Neural cell (in vitro differentiated cells): ENCODE measurements around the gene ATN1. TPM values are rescaled to one million over a fixed set of nuclear protein-coding genes. Genes with fewer than 3 reads are reported as not detected.

Source experiments
- H2AFZ ChIP-seq: fragments of 200-600, 300-800 bp; sonication (generic), shearing (Covaris generic); 2 replicates; pipeline ENCODE4 v1.6.0; 2014; ENCODE audit warnings: low read depth, mild to moderate bottlenecking, antibody characterized with exemption, low read length, moderate library complexity
- H3F3A ChIP-seq: fragments of 200-600 bp; shearing (Covaris generic); 2 replicates; pipeline ENCODE4 v1.6.1; 2016; ENCODE audit warnings: mild to moderate bottlenecking, moderate library complexity, mixed read lengths, antibody characterized with exemption, low read length; ENCODE audit not compliant: insufficient read depth, poor library complexity, severe bottlenecking
- H3K27ac ChIP-seq: fragments of 200-600, 300-800 bp; sonication (generic), shearing (Covaris generic); 2 replicates; pipeline ENCODE4 v1.5.1; 2014; ENCODE audit warnings: mild to moderate bottlenecking, low read length, moderate library complexity
- H3K27me3 ChIP-seq: fragments of 300-800, 200-600 bp; sonication (generic), shearing (Covaris generic); 2 replicates; pipeline ENCODE4 v1.6.0; 2014; ENCODE audit warnings: mild to moderate bottlenecking, low read depth, low read length, moderate library complexity; ENCODE audit not compliant: insufficient read depth
- H3K36me3 ChIP-seq: fragments of 300-800, 200-600 bp; sonication (generic), shearing (Covaris generic); 2 replicates; pipeline ENCODE4 v1.5.1; 2014; ENCODE audit warnings: mild to moderate bottlenecking, antibody characterized with exemption, low read length, moderate library complexity; ENCODE audit not compliant: insufficient read depth
- H3K4me2 ChIP-seq: fragments of 300-800, 200-600 bp; sonication (generic), shearing (Covaris generic); 2 replicates; pipeline ENCODE4 v1.6.0; 2014; ENCODE audit warnings: mild to moderate bottlenecking, low read length
- H3K4me3 ChIP-seq: fragments of 300-800, 200-600 bp; sonication (generic), shearing (Covaris generic); 2 replicates; pipeline ENCODE4 v1.5.1; 2014; ENCODE audit warnings: mild to moderate bottlenecking, low read length, moderate library complexity
- H3K79me2 ChIP-seq: fragments of 200-600 bp; shearing (Covaris generic); replicated peaks from 2 replicates; pipeline ENCODE4 v1.6.0; 2014; ENCODE audit warnings: mild to moderate bottlenecking, low read length, moderate library complexity; ENCODE audit not compliant: insufficient read depth
- H3K9ac ChIP-seq: fragments of 300-800, 200-600 bp; sonication (generic), shearing (Covaris generic); 2 replicates; pipeline ENCODE4 v1.6.1; 2016; ENCODE audit warnings: mild to moderate bottlenecking, low read length, mixed read lengths
- H3K9me2 ChIP-seq: fragments of 200-600 bp; shearing (Covaris generic); 2 replicates; pipeline ENCODE4 v1.6.1; 2016; ENCODE audit warnings: mild to moderate bottlenecking, low read length, mixed read lengths; ENCODE audit not compliant: insufficient read depth
- H3K9me3 ChIP-seq: fragments of 200-600, 300-800 bp; sonication (generic), shearing (Covaris generic); 2 replicates; pipeline ENCODE4 v1.6.1; 2016; ENCODE audit warnings: mild to moderate bottlenecking, mixed run types, low read length, moderate library complexity, mixed read lengths
- H4K20me1 ChIP-seq: fragments of 200-600 bp; shearing (Covaris generic); 2 replicates; pipeline ENCODE4 v1.6.1; 2016; ENCODE audit warnings: mild to moderate bottlenecking, mixed run types; ENCODE audit not compliant: insufficient read depth
- CTCF ChIP-seq: fragments of 450-650 bp; IDR thresholded peaks from 2 replicates; pipeline ENCODE4 v1.5.1; 2014; ENCODE audit warnings: antibody characterized with exemption, mild to moderate bottlenecking, moderate library complexity; ENCODE audit not compliant: poor library complexity, severe bottlenecking
- EP300 ChIP-seq: fragments of 450-650 bp; conservative IDR thresholded peaks from 2 replicates; pipeline ENCODE4 v1.6.1; 2014; ENCODE audit warnings: antibody characterized with exemption, mild to moderate bottlenecking, moderate library complexity; ENCODE audit not compliant: poor library complexity, severe bottlenecking
- EZH2 ChIP-seq: fragments of 200-600, 300-800 bp; shearing (Covaris generic), sonication (generic); IDR thresholded peaks from 2 replicates; pipeline ENCODE4 v1.6.1; 2014; ENCODE audit warnings: antibody characterized with exemption, low read length, borderline replicate concordance, mild to moderate bottlenecking; ENCODE audit not compliant: insufficient read depth, poor library complexity, severe bottlenecking
- MXI1 ChIP-seq: fragments of 450-650 bp; conservative IDR thresholded peaks from 2 replicates; pipeline ENCODE4 v1.6.1; 2014; ENCODE audit warnings: antibody characterized with exemption, mild to moderate bottlenecking; ENCODE audit not compliant: poor library complexity, severe bottlenecking
- POLR2AphosphoS5 ChIP-seq: IDR thresholded peaks from 2 replicates; pipeline ENCODE4 v1.6.1; 2012
- RAD21 ChIP-seq: fragments of 450-650 bp; conservative IDR thresholded peaks from 2 replicates; pipeline ENCODE4 v1.6.1; 2014; ENCODE audit warnings: antibody characterized with exemption, mild to moderate bottlenecking, moderate library complexity
- REST ChIP-seq: IDR thresholded peaks from 2 replicates; pipeline ENCODE4 v1.6.1; 2012; ENCODE audit warnings: borderline replicate concordance
- SMC3 ChIP-seq: fragments of 450-650 bp; conservative IDR thresholded peaks from 2 replicates; pipeline ENCODE4 v1.6.1; 2014; ENCODE audit warnings: antibody characterized with exemption, mild to moderate bottlenecking, moderate library complexity; ENCODE audit not compliant: poor library complexity
- TAF1 ChIP-seq: IDR thresholded peaks from 2 replicates; pipeline ENCODE4 v1.6.1; 2012; ENCODE audit warnings: low read depth
- polyA plus RNA-seq: library from polyadenylated mRNA; depleted of rRNA; stranded (reverse); fragments of >200 nt; gene quantifications from 2 replicates; pipeline ENCODE4 v1.2.3, GENCODE V29; 2014

ATN1 gene
- polyA plus RNA-seq, 1 donor from 2014 or later = 9.2 TPM

GRCh38 chr12:6961695-6962284 lies 34.0 kb downstream of the ATN1 start:
- Histone ChIP-seq H3K4me3 (no peak overlapping the region), H3K9me3 (no peaks in the 10 kb centered on the region), H4K20me1 (no peaks in the 10 kb centered on the region), H3K36me3 (no peaks in the 10 kb centered on the region), H2AFZ (no peak overlapping the region), H3K4me2 (no peak overlapping the region), H3F3A (no peaks in the 10 kb centered on the region), H3K27me3 (no peaks in the 10 kb centered on the region), H3K27ac (no peak overlapping the region), H3K79me2 (no peaks in the 10 kb centered on the region), H3K9me2 (no peaks in the 10 kb centered on the region), H3K9ac (no peak overlapping the region)
- TF ChIP-seq CTCF = peak; percentile 39
- no peak for TF ChIP-seq RAD21

- peak; percentile 3 for TF ChIP-seq CTCF
- TF ChIP-seq RAD21 = no peak
- no peak for TF ChIP-seq SMC3
- no peak overlapping the region for H3K4me3 ChIP-seq
- H3K9me2 ChIP-seq = no peaks in the 10 kb centered on the region
- H3K4me2 ChIP-seq = no peak overlapping the region
- no peaks in the 10 kb centered on the region for H4K20me1 ChIP-seq
- no peak overlapping the region for H2AFZ ChIP-seq
- no peaks in the 10 kb centered on the region for H3K36me3 ChIP-seq
- no peaks in the 10 kb centered on the region for H3F3A ChIP-seq
- no peaks in the 10 kb centered on the region for H3K9me3 ChIP-seq
- no peak overlapping the region for H3K9ac ChIP-seq
- H3K27me3 ChIP-seq = no peaks in the 10 kb centered on the region
- no peaks in the 10 kb centered on the region for H3K79me2 ChIP-seq
- no peak overlapping the region for H3K27ac ChIP-seq
These were observed 34.7 kb downstream of the ATN1 start for GRCh38 chr12:6962285-6963015.

- H3K27me3 ChIP-seq = no peaks in the 10 kb centered on the region
- no peaks in the 10 kb centered on the region for H4K20me1 ChIP-seq
- no peaks in the 10 kb centered on the region for H3K9me3 ChIP-seq
- no peak overlapping the region for H2AFZ ChIP-seq
- no peaks in the 10 kb centered on the region for H3F3A ChIP-seq
- no peak for TF ChIP-seq MXI1
- no peak for TF ChIP-seq EP300
- no peak for TF ChIP-seq TAF1
- TF ChIP-seq CTCF = no peak
- TF ChIP-seq EZH2 = no peak
- TF ChIP-seq SMC3 = no peak
- TF ChIP-seq RAD21 = no peak
- no peak for TF ChIP-seq POLR2AphosphoS5
- no peak for TF ChIP-seq REST
- no peak overlapping the region for H3K4me2 ChIP-seq
- no peaks in the 10 kb centered on the region for H3K36me3 ChIP-seq
- no peak overlapping the region for H3K4me3 ChIP-seq
- H3K27ac ChIP-seq = no peak overlapping the region
- no peaks in the 10 kb centered on the region for H3K79me2 ChIP-seq
- no peak overlapping the region for H3K9ac ChIP-seq
- no peaks in the 10 kb centered on the region for H3K9me2 ChIP-seq
These were observed 35.4 kb downstream of the ATN1 start for GRCh38 chr12:6963016-6963731.
